Superior temporal gyrus (tissue), 1 donor: Measurements from ENCODE around the gene PRKD2.

ENCODE experiments used
- DNase-seq: peaks from one replicate; pipeline ENCODE4 v3.0.0-alpha.2; 2016; ENCODE audit errors: extremely low spot score

The PRKD2 gene

DNA sequence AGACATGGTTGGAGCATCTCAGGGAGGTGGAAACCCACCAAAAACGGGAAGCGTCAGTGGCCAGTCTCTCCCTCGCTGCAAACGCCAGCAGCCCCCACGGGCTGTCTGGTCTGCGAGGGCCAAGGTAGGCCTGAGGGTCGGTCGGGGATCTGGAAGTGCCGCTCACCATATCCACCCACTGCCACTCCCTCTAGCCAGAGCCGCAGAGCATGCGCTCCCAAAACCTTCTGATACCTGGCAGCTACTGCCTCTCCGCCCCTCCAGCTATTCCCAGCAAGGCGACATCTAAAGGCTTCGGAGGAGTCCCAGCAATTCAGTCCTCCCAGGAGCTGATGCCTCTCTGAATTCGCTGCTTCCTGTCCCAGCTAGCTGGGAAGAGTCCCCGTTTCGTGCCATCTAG, 24.5 kb upstream of the PRKD2 start:
- DNase-seq: no peak

DNA sequence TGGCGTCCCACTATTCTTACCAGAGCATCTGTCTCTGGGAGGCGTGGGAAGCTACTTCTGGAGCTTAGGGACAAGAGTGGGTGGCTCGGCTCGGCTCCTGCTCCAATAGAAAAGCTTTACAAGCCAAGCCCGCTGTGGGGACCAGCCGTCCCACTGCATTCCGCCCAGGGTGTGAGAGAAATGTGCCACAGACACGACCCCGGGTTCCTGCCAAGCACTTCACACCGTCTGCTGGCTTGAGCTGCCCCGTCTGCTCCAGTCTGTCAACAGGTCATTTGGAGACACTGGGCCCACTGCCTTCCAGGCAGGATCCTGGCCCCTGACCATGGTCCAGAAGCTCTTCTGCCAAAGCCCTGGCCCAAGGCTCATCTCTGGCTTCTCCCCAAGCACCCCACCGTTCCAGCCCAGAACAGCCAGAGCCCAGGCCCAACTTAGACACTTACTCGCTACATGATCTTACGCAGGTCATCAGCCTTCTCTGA, 22.4 kb upstream of the PRKD2 start:
- DNase-seq: no peak

DNA sequence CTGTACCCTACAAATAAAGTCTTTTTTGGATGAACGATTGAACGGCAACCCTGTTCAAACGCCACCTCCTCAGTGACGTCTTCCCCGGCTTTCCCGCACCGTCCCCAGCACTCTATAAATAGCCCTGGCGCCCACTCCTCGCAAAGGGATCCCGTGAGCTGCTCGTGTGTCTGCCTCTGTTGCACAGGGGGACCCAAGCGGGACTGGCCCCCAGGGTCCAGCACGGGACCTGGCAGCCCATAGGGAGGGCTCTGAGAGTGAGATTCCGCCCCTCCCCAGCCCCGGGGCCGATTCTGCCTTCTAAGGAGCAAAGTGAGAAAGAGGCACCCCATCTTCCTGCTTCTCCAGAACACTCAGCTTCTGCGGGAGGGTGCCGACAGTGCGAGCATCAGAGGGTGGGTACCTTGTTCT, 20.9 kb upstream of the PRKD2 start:
- no peak for DNase-seq

DNA sequence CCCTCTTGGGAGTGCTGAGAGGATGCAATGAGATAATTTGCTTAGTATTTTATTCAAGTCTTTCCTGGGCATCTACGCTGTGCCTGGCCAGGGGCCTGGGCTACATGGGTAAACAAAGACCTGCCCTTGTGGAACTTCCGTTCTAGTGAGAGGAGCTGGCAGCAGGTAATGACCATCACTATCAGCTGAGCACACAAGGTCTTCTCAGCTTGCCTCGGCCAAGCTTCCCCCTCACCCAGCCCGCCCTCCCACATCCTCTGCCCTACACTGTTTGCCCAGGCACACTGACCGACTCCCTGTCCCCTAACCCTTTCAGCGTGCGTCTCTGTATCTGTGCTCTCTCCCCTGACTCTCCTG, 20.4 kb upstream of the PRKD2 start:
- DNase-seq: no peak

DNA sequence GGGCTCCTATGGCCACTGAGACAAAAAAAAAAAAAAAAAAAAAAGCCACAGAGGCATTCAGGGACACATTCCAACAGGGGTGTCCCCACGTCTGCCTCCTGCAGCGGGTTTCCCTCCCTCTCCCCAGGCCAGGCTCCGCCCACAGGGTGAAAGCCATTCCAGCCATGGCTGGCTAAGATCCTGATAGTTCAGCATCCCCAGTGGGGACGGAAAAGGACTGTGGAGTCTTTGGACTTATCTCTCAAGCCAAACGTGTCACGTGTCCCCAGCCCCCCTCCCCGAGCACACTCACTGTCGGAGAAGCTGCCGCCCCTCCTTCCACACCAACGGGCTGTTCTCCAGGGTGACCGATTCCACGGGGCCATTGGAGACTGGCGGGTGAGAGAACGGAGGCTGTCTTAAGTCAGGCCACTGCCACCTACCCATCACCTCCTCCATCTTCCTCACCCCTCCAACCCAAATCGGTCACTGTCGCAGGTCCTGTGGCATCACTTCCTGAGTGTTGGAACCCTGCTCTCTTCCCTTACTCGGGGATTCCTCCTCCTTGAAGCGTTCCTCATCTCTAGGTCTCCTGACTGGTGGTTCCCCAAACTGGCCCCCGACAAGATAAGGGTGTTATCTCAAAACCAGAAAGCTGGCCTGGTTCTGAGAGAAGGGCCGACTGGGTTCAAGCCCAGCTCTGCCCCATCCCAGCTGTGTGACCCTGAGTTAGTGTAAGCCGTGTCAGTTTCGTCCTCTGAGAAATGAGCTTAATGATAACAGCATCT, 19.8 kb upstream of the PRKD2 start:
- no peak for DNase-seq

DNA sequence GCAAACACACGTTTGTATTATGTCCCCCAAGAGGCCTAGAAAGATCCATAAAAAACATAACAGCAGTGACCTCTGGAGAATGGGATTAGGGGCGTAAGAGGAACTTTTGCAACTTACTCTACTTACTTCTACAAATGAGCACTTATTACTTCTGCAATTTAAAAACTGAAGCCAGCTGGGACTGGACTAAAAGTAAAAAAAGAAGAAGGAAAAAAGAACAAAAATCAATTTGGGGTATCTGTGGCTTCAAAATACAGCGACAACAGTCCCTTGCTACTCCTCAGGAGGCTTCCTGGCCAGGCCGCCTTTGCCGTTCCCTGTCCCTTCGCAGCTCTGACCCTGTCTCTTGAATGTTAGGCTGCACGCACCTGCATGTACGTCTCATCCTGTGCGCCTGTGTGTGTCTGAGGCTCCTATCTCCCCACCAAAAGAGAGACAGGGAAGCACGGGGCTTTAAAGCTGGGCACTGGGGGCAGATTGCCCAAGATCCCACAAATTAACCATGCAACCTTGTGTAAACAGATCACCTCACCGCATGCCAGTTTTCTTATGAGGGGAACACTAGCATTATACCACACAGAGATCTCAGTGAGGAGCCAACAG, 16.9 kb upstream of the PRKD2 start:
- DNase-seq: no peak

DNA sequence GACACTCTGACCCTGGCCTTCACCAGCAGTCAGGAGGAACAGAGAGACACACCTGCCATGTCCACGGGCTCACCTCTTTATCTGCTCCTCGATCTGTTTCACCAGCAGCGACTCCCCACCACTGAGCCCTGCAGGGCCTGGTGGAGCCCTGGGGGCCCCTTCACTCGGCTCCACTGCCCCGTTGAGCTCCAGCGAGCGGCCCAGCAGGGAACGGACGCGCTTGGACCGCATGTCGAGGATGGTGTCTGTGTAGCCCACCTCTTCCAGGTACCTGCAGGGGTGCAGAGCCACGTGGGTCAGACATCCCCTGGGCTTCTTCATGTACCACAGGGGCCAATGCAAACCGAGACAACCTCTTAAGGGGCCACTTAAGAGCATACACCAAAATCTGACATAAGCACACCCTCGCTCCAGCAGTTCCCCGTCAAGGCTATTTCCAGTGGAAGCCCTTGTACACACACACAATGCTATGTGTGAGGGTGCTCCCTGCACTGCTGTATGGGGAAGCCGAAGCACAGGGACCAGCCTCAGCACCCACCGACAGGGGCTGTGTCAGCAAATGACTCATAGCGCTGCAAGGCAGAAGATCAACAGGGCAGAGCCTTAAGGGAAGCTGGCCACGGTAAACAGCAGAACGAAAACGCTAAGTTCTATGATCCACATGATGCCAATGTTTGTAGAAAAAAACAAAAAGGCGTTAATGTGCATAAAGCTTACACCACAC, 16.2 kb upstream of the PRKD2 start:
- DNase-seq: no peak

DNA sequence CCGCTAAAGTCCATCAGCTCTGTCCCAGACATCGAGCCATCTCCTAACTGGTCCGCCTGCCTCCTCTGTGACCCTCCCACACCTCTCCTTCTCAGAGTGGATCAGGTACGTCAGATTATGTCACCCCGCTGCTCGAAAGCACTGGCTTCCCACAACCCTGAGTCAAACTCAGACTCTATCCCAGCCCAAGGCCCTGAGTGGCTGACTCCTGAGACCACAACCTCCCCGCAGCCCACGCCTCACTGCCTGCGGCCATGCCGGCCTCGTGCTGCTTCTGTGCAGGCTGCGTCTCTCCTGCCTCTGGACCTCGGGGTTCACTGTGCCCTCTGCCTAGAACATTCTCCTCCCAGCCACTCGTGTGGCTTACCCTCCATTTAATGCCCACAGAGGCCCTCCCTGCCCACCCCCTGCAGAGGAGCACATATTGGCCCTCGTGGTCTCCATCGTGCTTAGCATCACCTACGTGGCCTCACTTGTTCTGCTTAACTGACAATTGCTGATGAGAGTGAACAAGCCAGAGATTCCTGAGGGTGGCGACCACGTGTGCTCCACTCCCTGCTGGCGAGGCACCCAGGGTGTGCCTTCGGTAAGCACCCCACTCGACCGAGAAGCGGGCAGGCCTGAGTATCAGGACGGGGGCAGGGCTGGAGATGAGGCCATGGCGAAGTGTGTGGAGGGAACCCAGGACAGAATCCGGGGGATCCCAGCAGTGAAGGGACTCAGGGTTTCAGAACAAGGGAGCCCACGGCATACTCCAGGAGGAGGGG, 15.4 kb upstream of the PRKD2 start:
- DNase-seq: no peak

DNA sequence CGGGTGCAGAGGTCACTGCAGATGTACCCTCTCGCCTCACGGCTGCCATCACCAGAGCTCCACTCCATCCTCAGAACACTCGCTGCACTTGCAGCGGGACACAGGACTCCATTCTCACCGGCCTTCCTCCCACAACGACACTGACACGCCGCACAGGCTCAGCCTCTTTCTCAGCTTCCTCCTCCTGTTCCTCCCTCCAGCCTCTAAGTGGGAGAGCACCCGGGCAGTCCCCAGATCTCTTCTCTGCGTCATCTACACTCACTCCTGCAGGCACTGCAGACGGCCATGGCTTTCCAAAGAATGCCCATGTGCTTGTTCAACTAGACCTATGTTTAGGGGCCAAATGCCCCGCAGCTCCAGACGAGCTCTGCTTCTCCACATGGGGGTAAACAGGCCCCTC, 14.7 kb upstream of the PRKD2 start:
- DNase-seq: no peak

DNA sequence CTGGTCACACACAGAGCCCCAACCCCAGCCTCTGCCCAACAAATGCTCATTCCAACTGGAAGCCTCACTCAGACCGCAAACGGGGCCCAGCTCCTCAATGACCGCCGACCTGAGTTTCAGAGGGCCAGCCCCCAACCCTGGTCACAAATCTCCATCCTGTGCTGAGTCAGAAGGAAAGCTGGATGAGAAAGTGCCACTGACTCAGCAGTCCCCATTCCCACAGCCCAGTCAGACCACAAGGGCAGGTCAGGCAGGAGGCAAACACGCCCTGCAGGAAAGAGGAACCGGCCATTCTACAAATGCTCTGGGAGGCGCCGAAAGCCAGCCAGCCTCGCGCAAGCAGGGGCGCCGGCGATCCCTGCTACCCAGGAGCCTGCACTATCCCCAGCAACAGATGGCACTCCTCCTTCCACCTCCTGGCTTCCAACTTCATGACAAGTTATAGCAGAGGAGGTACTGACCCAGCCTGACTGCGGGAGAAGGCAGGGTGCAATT, 14.1 kb upstream of the PRKD2 start:
- no peak for DNase-seq

DNA sequence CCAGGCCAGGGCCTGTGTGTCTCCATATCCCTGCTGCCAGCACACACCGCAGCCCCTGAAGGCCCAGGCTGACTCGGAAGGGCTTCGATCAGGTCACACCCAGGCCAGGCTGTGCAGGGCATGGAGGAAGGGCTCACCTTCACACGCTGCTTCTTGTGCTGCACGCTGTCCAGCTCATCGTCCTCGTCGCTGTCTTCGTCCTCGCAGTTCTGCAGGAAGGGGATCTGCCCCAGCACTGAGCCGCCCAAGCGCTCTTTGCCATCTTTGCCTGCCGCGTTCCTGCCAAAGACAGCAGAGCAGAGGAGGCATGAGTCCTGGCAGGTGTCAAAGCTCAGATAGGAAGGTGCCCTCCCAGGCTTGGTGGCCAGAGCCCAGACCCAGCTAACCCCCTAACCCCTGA, 13.7 kb upstream of the PRKD2 start:
- DNase-seq: no peak

DNA sequence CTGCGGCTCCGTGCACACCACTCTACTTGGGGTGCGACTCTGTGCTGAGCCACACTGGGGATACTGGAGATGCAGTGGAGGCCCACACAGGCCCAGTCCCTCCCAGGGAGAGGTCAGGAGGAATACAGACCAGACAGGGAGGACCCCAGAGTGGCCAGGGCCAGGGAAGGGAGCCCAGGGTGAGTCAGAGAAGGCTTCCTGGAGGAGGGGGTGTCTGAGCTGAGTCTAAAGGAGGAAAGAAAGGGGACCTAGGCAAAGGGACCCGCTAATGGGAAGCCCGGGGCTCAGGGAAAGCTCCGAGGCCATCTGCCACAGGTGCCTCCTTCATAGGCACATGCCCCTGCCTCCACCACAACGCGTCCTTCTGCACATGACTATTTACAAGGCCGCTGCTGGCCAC, 13.3 kb upstream of the PRKD2 start:
- DNase-seq: no peak

DNA sequence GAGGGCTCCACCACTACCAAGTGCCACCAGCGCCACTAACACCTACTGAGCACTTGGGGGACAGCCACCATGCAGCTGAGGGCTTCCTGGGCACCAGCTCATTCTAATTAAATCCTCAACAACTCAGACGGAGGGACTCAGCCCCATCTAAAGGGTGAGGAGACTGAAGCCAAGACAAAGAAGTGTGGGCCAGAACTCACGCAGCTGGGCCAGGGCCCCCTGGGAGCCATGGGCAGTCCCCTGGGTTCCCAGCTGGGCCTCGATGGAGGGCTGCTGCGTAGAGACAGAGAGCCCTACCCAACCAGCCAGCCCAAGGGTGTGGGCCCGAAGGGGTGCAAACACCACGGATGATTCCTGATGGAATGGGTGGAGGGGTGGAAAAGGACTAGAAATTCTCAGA, 12.8 kb upstream of the PRKD2 start:
- no peak for DNase-seq

DNA sequence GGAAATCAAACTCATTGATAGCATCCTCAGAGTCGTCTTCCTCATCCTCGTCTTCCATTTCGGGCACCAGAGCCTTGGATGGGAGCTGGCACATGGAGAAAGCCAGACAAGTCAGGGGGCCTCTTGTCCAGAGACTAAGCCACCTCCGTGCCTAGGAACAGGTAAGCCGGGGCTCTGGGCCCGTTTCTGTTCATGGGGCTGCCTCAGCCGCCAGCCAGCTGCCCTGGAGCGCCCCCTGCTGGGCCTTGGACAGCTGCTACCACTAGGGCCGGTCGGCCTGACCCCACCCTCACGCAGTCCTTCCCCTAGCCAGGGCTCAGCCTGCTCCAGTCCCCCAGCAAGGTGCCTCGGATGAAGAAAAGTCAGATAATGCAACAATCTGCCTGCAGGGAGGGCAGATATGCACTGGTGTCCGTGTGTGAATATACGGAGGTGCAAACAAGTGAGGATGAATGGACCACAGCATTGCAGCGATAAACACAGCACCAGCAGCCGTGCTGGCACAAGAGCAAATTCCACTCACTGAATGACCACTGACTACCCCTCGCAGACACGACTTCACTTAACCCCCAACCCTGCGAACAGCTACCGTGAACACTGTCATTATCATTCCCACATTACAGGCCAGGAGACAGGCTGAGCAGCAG, 11.9 kb upstream of the PRKD2 start:
- peak; percentile 74 for DNase-seq

DNA sequence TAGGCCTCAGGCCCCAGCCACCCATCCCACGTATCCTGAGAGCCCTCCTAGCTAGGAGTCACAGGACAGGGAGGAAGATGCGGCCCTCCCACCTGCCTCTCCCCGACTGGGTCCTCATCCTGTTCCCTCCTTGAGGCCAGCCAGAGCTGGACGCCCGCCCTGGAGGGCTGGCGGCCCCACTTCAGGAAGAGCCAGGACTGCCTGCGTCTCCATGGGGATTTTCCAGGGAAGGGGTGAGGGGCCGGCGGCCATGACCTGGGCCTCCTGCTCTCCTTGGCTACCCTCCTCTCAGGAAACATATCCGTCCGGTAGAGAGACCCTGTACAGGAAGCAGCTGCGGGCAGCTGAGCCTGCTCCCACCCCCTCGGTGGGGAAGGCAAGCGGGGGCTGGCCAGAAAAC, 11.3 kb upstream of the PRKD2 start:
- no peak for DNase-seq

DNA sequence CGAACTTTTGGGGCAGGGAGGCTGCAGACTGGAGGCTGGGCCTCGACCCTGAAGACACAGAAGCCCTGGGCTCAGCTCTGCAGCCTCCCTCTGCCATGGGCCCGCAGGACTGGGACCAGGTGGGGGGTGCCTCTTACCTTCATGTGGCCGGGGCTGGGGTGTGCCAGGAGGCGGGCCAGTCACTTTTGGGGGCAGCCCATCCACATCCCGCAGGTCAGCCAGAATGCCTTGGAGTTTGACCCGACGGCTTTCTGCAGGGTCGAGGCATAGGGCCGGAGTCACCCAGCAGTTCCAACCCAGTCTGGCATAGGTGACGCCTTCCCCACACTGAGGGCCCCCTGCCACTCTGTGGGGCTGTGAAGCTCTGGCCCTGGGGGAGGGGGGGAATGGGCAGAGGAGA, 10.8 kb upstream of the PRKD2 start:
- no peak for DNase-seq

DNA sequence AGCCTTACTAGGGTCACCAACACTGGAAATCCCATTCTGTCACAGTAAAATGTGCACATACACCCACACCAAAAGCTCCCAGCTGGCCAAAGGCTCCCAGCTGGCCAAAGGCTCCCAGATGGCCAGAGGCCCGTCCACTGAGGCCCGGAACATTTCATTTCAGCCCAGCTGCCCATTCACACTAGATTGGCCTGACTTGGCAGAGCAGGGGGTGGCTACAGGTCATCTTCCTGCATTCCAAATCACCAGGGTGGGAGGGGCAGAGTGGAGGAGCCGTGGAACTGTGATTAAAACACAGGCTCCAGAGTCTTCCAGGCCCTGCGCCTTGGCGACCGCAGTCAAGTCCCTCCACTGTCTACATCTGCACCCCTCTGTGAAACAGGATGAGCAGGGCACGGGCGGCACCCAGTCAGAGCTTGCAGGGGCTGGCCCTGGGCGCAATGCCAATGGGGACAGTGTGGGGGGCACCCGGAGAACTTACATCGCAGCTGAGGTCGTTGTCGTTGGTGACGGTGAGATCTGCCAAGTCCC, 10.1 kb upstream of the PRKD2 start:
- DNase-seq: no peak

DNA sequence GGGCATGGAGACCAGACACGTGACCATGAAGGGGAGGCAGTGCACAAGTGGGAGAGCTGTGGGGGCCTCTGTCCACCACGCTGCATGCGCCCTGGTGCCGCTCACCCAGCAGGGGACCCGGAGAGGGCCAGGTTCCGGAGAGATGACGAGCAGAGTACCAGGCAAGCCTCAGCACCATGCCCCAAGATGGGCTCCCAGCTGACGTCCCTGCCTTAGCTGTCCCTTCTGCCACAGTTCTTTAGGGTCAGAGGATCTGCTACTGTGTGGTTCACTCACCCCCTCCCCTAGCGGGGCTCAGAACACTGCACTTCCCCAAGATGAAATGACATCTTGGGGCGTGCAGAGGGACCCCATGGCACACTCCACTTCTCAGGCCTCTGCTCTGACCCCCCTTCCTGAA, 9.6 kb upstream of the PRKD2 start:
- no peak for DNase-seq

DNA sequence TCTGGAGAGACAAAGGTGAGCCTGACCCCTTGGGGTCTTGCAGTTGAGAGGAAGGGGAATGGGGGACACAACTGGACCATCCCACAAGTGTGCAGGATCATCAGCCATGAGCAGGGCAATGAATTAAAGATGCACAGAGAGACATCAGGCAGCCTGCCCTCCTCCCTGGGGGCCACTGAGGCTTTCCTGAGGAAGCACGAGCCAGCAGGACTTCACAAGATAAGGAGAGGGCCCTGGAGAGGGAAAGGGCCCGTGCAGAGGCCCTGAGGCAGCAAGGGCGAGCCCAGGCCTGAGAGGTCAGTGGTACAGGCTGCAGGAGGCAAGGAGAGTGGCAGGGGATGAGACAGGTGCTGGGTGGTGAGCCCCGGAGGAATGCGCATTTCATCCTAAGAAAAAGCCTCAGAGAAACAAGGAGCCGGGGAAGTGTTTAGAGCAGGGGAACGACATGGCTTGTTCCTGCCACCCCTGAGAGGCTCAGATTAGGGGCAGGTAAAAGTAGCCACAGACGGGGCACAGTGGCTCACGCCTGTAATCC, 9.0 kb upstream of the PRKD2 start:
- no peak for DNase-seq

DNA sequence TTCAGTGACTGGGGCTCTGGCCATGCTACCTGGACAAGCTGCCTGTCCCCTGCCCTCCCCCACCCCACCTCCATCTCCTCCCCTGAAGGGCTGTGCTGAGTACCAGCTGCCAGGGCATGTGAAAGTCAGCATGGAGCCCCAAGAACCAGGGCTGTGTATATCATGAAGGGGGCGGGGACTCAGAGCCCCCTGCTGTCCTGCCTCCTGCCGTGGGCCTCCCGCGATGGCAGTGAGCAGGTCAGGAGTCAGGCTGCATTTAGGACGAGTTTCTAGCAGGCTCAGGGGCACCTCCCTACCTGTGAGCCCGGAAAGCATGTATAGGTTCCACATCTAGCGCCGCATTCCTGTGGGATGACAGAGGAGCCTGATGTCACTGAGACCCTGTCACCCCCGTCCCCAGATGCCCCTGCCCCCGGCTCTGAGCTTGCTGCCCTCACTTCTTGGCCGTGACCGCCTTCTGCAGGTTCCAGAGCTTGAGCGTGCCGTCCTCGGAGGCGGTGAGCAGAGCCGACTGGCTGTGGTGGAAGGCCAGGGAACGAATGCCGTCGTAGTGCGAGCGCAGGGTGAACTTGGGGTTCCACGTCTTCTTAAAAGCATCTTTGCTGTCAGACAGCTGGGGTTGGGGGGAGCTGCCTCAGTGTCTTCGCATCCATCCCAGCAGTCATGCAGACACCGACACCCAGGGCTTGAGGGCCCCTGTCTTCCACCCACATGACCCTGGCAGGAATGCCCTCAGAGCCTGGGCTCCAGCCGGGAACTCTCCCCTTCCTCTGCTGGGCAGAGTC, 8.3 kb upstream of the PRKD2 start:
- DNase-seq: no peak
